Neutrophil (primary cell): ENCODE data around the gene SLC25A41.

ENCODE experiments used
- H3K27ac ChIP-seq: fragments of 200-600 bp; sonication (generic); 2 replicates; pipeline ENCODE4 v1.5.1; 2016; ENCODE audit warnings: mild to moderate bottlenecking, moderate library complexity
- H3K27me3 ChIP-seq: fragments of 200-600 bp; sonication (generic); 2 replicates; pipeline ENCODE4 v1.6.0; 2016; ENCODE audit warnings: mild to moderate bottlenecking
- H3K36me3 ChIP-seq: fragments of 200-600 bp; sonication (generic); 2 replicates; pipeline ENCODE4 v1.5.1; 2017
- H3K4me1 ChIP-seq, 2 experiments: fragments of 200-600 bp in 1 of 2; sonication (generic) in 1 of 2; 1 replicate in 1 of 2; 2 replicates in 1 of 2; pipeline versions ENCODE4 v1.5.1 to v1.6.1; 2013 to 2016; ENCODE audit warnings: low read depth in 1 of 2, low read length in 1 of 2, mild to moderate bottlenecking in 1 of 2, moderate library complexity in 1 of 2; ENCODE audit not compliant: control insufficient read depth in 1 of 2, insufficient read depth in 1 of 2
- H3K4me3 ChIP-seq, 2 experiments: fragments of 200-600 bp in 1 of 2; sonication (generic) in 1 of 2; 1 replicate in 1 of 2; 2 replicates in 1 of 2; pipeline ENCODE4 v1.5.1; 2013 to 2016; ENCODE audit warnings: low read depth in 1 of 2, low read length in 1 of 2, mild to moderate bottlenecking in 1 of 2, moderate library complexity in 1 of 2
- H3K9me3 ChIP-seq: fragments of 200-600 bp; sonication (generic); 2 replicates; pipeline ENCODE4 v1.5.1; 2016
- TF ChIP-seq, protein P1 (sequence below): fragments of 200-600 bp; sonication (generic); IDR thresholded peaks from 2 replicates; pipeline ENCODE4 v1.5.1; 2016; ENCODE audit warnings: antibody characterized with exemption

The SLC25A41 gene

DNA sequence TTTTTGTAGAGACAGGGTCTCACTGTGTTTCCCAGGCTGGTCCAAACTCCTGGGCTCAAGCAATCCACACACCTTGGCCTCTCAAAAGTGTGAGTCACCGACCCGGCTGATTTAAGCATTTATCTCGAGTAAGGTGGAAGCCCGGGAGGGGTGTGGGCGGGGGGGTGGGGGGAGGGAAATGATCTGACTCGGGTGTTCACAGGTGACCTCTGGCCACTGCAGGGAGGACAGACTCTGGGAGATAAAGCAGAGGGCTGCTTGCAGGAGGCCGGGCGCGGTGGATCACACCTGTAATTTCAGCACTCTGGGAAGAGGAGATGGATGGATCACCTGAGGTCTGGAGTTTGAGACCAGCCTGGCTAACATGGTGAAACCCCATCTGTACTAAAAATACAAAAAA, 40.1 kb upstream of the SLC25A41 start:
- Histone ChIP-seq H3K9me3 (no peaks in the 10 kb centered on the region), H3K27ac (no peak overlapping the region), H3K4me1 (no peaks in the 10 kb centered on the region), H3K27me3 (no peaks in the 10 kb centered on the region), H3K36me3 (peaks cover 94% of the 10 kb centered on the region), H3K4me3 (no peak overlapping the region)
- TF ChIP-seq, protein P1, sequence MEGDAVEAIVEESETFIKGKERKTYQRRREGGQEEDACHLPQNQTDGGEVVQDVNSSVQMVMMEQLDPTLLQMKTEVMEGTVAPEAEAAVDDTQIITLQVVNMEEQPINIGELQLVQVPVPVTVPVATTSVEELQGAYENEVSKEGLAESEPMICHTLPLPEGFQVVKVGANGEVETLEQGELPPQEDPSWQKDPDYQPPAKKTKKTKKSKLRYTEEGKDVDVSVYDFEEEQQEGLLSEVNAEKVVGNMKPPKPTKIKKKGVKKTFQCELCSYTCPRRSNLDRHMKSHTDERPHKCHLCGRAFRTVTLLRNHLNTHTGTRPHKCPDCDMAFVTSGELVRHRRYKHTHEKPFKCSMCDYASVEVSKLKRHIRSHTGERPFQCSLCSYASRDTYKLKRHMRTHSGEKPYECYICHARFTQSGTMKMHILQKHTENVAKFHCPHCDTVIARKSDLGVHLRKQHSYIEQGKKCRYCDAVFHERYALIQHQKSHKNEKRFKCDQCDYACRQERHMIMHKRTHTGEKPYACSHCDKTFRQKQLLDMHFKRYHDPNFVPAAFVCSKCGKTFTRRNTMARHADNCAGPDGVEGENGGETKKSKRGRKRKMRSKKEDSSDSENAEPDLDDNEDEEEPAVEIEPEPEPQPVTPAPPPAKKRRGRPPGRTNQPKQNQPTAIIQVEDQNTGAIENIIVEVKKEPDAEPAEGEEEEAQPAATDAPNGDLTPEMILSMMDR = no peak

- H3K4me3 ChIP-seq = no peak overlapping the region
- H3K36me3 ChIP-seq = peaks cover 96% of the 10 kb centered on the region
- TF ChIP-seq, protein P1 = no peak
- H3K27ac ChIP-seq = no peak overlapping the region
- no peaks in the 10 kb centered on the region for H3K4me1 ChIP-seq
- H3K27me3 ChIP-seq = no peaks in the 10 kb centered on the region
- H3K9me3 ChIP-seq = no peaks in the 10 kb centered on the region
Observed at GRCh38 chr19:6472713-6473112, 39.1 kb upstream of the SLC25A41 start.

- Histone ChIP-seq H3K4me3 (no peak overlapping the region), H3K27me3 (no peaks in the 10 kb centered on the region), H3K9me3 (no peaks in the 10 kb centered on the region), H3K27ac (no peak overlapping the region), H3K4me1 (no peaks in the 10 kb centered on the region), H3K36me3 (peaks cover 91% of the 10 kb centered on the region)
- TF ChIP-seq, protein P1 = no peak
Observed at GRCh38 chr19:6471076-6471475, 37.5 kb upstream of the SLC25A41 start.

DNA sequence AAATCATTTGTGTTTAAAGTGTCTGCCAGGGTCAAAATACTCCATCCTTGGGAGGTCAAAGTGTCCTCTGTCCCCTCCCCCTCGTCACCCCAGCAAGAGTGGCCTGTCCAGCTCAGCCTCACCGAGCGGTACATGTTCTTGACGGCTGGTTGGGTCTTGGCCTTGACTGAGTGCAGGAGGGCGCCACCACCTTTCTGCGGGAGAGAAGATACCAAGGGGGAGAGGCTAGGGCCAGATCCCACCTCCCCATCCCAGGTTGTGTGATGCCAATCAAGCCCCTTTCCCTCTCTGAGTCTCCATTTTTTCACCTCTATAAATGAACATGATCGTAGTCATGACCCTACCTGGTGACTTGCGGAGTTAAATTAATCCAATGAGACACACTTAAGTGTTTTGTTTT, 36.6 kb upstream of the SLC25A41 start:
- Histone ChIP-seq H3K27ac (no peak overlapping the region), H3K27me3 (peaks cover 9% of the 10 kb centered on the region), H3K4me1 (no peaks in the 10 kb centered on the region), H3K36me3 (peaks cover 82% of the 10 kb centered on the region), H3K9me3 (no peaks in the 10 kb centered on the region), H3K4me3 (no peak overlapping the region)
- TF ChIP-seq, protein P1 = no peak

- peaks cover 4 to 9% of the 10 kb centered on the region in 2 experiments for H3K4me1 ChIP-seq
- TF ChIP-seq, protein P1 = no peak
- no peak overlapping the region for H3K27ac ChIP-seq
- H3K36me3 ChIP-seq = peaks cover 54% of the 10 kb centered on the region
- no peaks in the 10 kb centered on the region for H3K9me3 ChIP-seq
- peaks cover 37% of the 10 kb centered on the region for H3K27me3 ChIP-seq
- no peak overlapping the region for H3K4me3 ChIP-seq
Observed at GRCh38 chr19:6467384-6467783, 33.8 kb upstream of the SLC25A41 start.
